Natural killer cell (primary cell): ENCODE data around the gene UGT1A5. TPM values are rescaled to one million over a fixed set of nuclear protein-coding genes. Genes with fewer than 3 reads are reported as not detected.

Experiments
- ATAC-seq, 3 donors: fragments of 150-1000 bp in 2 of 3; fragments of 200-7000 bp in 1 of 3; cut with Tn5 transposase; 1 replicate in 1 of 3; 2 replicates in 2 of 3; pipeline ENCODE4 v1.10.0; 2021; ENCODE audit warnings: mild to moderate bottlenecking in 2 of 3, moderate library complexity in 2 of 3
- DNase-seq, 2 donors: peaks; one replicate each; pipeline versions ENCODE4 v3.0.0 to v3.0.0-alpha.2; 2013 to 2021; ENCODE audit warnings: mixed read lengths in 1 of 2
- H3K27ac ChIP-seq: one replicate; pipeline ENCODE4 v1.5.1; 2013; ENCODE audit warnings: mild to moderate bottlenecking, low read length
- H3K27me3 ChIP-seq: one replicate; pipeline ENCODE4 v1.6.1; 2013; ENCODE audit warnings: low read length; ENCODE audit not compliant: control insufficient read depth, insufficient read depth
- H3K36me3 ChIP-seq: one replicate; pipeline ENCODE4 v1.6.1; 2013; ENCODE audit warnings: low read length; ENCODE audit not compliant: control insufficient read depth, insufficient read depth
- H3K4me1 ChIP-seq: one replicate; pipeline ENCODE4 v1.6.1; 2013; ENCODE audit warnings: low read length; ENCODE audit not compliant: control insufficient read depth, insufficient read depth
- H3K4me3 ChIP-seq: one replicate; pipeline ENCODE4 v1.5.1; 2013; ENCODE audit warnings: low read length
- H3K9me3 ChIP-seq: one replicate; pipeline ENCODE4 v1.6.1; 2013; ENCODE audit warnings: low read length; ENCODE audit not compliant: control insufficient read depth, insufficient read depth
- H3K27ac Mint-ChIP-seq, 2 donors: one replicate each; pipeline ENCODE4 v1.8.0; 2022; ENCODE audit warnings: mild to moderate bottlenecking in 2 of 2, mixed read lengths in 2 of 2, moderate library complexity in 1 of 2
- H3K27me3 Mint-ChIP-seq, 2 donors: one replicate each; pipeline ENCODE4 v1.8.0; 2022; ENCODE audit warnings: low read depth in 2 of 2, mixed read lengths in 2 of 2
- H3K36me3 Mint-ChIP-seq: one replicate; pipeline ENCODE4 v1.8.0; 2022; ENCODE audit warnings: mixed read lengths
- H3K4me1 Mint-ChIP-seq, 2 donors: one replicate each; pipeline ENCODE4 v1.8.0; 2022; ENCODE audit warnings: mixed read lengths in 2 of 2
- H3K4me3 Mint-ChIP-seq: one replicate; pipeline ENCODE4 v1.8.0; 2022; ENCODE audit warnings: mild to moderate bottlenecking, moderate library complexity, mixed read lengths
- H3K9me3 Mint-ChIP-seq, 2 donors: one replicate each; pipeline ENCODE4 v1.8.0; 2022; ENCODE audit warnings: mixed read lengths in 2 of 2
- CTCF ChIP-seq: fragments of 200-600 bp; IDR thresholded peaks from one replicate; pipeline ENCODE4 v1.8.0; 2022; ENCODE audit warnings: antibody characterized with exemption
- WGBS: methylation state at CpG from one replicate; pipeline ENCODE4 v1.1.7; 2013; ENCODE audit warnings: missing lambda C conversion rate; ENCODE audit not compliant: insufficient coverage; 5-methylcytosine and 5-hydroxymethylcytosine counted together
- intact Hi-C: fragments of 100-400 bp; cut with micrococcal nuclease; formaldehyde crosslinking; loops from one replicate; pipeline ENCODE4 v1.14.2; 2022
- total RNA-seq, 4 donors: library from RNA; stranded (reverse); fragments of 120-200 nt in 1 of 4; gene quantifications; one replicate each; pipeline versions ENCODE4 v1.2.3 to v1.2.4, GENCODE V29; 2013 to 2022

Gene UGT1A5
- total RNA-seq, 3 donors from 2014 or later (not counting 1 experiment from before 2014, with no cell fraction given): not detected

GRCh38 chr2:233817361-233817911 is 104.7 kb downstream of the UGT1A5 start:
- TF ChIP-seq CTCF: no peak
- 80% methylated on average over 3 of the region's 3 CpGs for WGBS
- no peaks in the 10 kb centered on the region for H3K36me3 ChIP-seq
- no peak overlapping the region for H3K4me3 ChIP-seq
- DNase-seq (no peak), ATAC-seq (no peak)
- Mint-ChIP-seq H3K27me3 (peaks cover 11 to 21% of the 10 kb centered on the region in 2 donors), H3K4me1 (peaks cover 0 to 5% of the 10 kb centered on the region in 2 donors), H3K27ac (no peak overlapping the region), H3K4me3 (no peak overlapping the region), H3K36me3 (no peaks in the 10 kb centered on the region), H3K9me3 (no peaks in the 10 kb centered on the region)
- H3K27me3 ChIP-seq: no peaks in the 10 kb centered on the region
- H3K27ac ChIP-seq: no peak overlapping the region
- no peaks in the 10 kb centered on the region for H3K9me3 ChIP-seq
- H3K4me1 ChIP-seq: no peaks in the 10 kb centered on the region
- intact Hi-C loops: no loop called here

- Mint-ChIP-seq H3K9me3 (no peaks in the 10 kb centered on the region), H3K36me3 (no peaks in the 10 kb centered on the region), H3K27ac (no peak overlapping the region), H3K4me3 (no peak overlapping the region), H3K4me1 (peaks cover 0 to 5% of the 10 kb centered on the region in 2 donors), H3K27me3 (peaks cover 11 to 21% of the 10 kb centered on the region in 2 donors)
- intact Hi-C loops: no loop called here
- H3K36me3 ChIP-seq: no peaks in the 10 kb centered on the region
- H3K9me3 ChIP-seq: no peaks in the 10 kb centered on the region
- no peak overlapping the region for H3K4me3 ChIP-seq
- H3K4me1 ChIP-seq: no peaks in the 10 kb centered on the region
- ATAC-seq: no peak
- H3K27me3 ChIP-seq: no peaks in the 10 kb centered on the region
- no peak for DNase-seq
- 89% methylated on average over 11 of the region's 11 CpGs for WGBS
- no peak overlapping the region for H3K27ac ChIP-seq
- no peak for TF ChIP-seq CTCF
Observed at GRCh38 chr2:233817995-233818638, 105.4 kb downstream of the UGT1A5 start.

GRCh38 chr2:233818639-233819621 is 106.2 kb downstream of the UGT1A5 start:
- no peak for TF ChIP-seq CTCF
- intact Hi-C loops: no loop called here
- Mint-ChIP-seq H3K27ac (no peak overlapping the region), H3K36me3 (no peaks in the 10 kb centered on the region), H3K9me3 (no peaks in the 10 kb centered on the region), H3K27me3 (peaks cover 11 to 21% of the 10 kb centered on the region in 2 donors), H3K4me1 (peaks cover 0 to 5% of the 10 kb centered on the region in 2 donors), H3K4me3 (no peak overlapping the region)
- Histone ChIP-seq H3K9me3 (no peaks in the 10 kb centered on the region), H3K36me3 (no peaks in the 10 kb centered on the region), H3K4me1 (no peaks in the 10 kb centered on the region), H3K27ac (no peak overlapping the region), H3K27me3 (no peaks in the 10 kb centered on the region), H3K4me3 (no peak overlapping the region)
- WGBS: 72% methylated on average over 17 of the region's 17 CpGs
- DNase-seq: no peak
- ATAC-seq: no peak
